Cardiac septum (tissue), 1 donor: ENCODE measurements around the gene PSMG4. TPM values are rescaled to one million over a fixed set of nuclear protein-coding genes. Genes with fewer than 3 reads are reported as not detected.

ENCODE experiments used
- DNase-seq: peaks from one replicate; pipeline ENCODE4 v3.0.0-alpha.2; 2020; ENCODE audit warnings: low spot score
- intact Hi-C: fragments of 100-400 bp; cut with DNase I; formaldehyde crosslinking; loops from one replicate; pipeline ENCODE4 v1.14.0; 2022
- total RNA-seq: library from RNA; stranded (reverse); fragmentation: NEBNext Ultra II Directional; extraction: Animal tissue kit (Norgen Biotek cat#: 25700); gene quantifications from one replicate; pipeline ENCODE4 v1.2.1, GENCODE V29; 2021
- donor health status: DM: no; HTN: no; CAD: no.

The PSMG4 gene
- total RNA-seq, 1 donor from 2014 or later: 8.8 TPM

GRCh38 chr6:3284436-3284876 lies 25.7 kb downstream of the PSMG4 start:
- intact Hi-C loops: loop anchor here (10.0 kb wide), 1 partner anchor 600 kb away; no protein-coding TSS in a partner anchor
- DNase-seq: no peak

DNA sequence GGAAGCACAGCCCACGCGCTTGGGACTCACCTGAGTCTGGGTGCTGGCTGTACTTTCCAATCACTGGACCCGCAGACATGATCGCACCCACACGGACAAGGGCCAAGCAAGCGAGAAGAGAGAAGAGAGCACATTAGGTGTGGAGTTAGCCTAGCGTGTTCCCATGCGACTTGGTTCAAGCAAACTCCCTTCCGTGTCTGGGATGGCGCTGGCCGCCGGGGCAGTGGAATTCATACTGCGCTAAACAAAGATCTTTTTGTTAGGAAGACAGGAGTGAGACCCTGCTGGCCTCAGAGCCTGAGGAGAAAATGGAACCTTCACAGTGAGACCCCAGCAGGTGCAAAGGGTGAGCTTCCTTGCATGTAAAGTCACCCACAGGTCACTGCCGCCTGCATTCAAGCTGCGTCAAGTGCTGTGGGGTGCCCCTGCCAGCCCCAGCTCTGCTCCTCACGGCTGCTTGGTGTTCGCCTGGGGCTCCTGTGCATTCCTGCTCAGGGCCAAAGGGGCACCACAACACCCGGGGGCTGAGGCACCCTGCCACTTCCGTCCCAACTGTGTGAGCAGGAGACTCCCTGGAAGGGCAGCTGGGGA lies 26.4 kb downstream of the PSMG4 start:
- intact Hi-C loops: loop anchor here (10.0 kb wide), 1 partner anchor 600 kb away; no protein-coding TSS in a partner anchor
- DNase-seq: no peak

- intact Hi-C loops: loop anchor here (10.0 kb wide), 1 partner anchor 599 kb away; no protein-coding TSS in a partner anchor
- no peak for DNase-seq
Observed at GRCh38 chr6:3285732-3286131, 27.0 kb downstream of the PSMG4 start.

DNA sequence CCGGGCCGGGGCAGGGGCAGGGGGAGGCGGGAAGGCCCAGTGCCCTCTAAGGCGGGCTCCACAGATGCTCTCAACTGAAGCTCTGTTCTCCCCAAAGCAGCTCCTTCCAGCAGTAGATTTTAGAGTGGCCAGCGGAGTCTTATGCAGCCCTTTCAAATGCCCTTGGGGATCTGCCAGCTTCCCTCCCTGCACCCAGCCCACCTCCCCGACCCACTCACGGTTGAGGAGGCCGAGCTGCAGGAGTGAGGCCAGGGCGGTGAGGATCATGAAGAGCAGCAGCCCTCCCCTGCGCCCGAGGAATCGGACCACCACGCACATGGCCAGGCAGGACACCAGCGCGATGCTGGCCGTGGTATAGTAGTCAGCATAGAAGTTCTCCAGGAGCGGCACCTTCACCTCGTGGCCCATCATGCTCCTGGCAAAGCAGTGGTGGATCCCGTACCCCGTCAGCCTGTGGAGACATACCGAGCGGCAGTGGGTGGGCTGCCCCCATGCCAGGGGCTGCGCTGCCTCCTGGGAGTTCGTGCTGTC lies 28.0 kb downstream of the PSMG4 start:
- intact Hi-C loops: loop anchor here (10.0 kb wide), 1 partner anchor 598 kb away; no protein-coding TSS in a partner anchor
- DNase-seq: peak; percentile 62

GRCh38 chr6:3287308-3287707 lies 28.6 kb downstream of the PSMG4 start:
- DNase-seq: peak; percentile 10
- intact Hi-C loops: loop anchor here (10.0 kb wide), 1 partner anchor 597 kb away; no protein-coding TSS in a partner anchor

- DNase-seq: peak; percentile 38
- intact Hi-C loops: loop anchor here (10.0 kb wide), 1 partner anchor 597 kb away; no protein-coding TSS in a partner anchor
Observed at GRCh38 chr6:3287976-3288707, 29.4 kb downstream of the PSMG4 start.

GRCh38 chr6:3288711-3289663 lies 30.2 kb downstream of the PSMG4 start:
- DNase-seq: peak; percentile 64
- intact Hi-C loops: loop anchor here (10.0 kb wide), 1 partner anchor 596 kb away; no protein-coding TSS in a partner anchor

GRCh38 chr6:3289664-3290055 lies 30.9 kb downstream of the PSMG4 start:
- DNase-seq: peak; percentile 20
- intact Hi-C loops: loop anchor here (10.0 kb wide), 1 partner anchor 595 kb away; no protein-coding TSS in a partner anchor

DNA sequence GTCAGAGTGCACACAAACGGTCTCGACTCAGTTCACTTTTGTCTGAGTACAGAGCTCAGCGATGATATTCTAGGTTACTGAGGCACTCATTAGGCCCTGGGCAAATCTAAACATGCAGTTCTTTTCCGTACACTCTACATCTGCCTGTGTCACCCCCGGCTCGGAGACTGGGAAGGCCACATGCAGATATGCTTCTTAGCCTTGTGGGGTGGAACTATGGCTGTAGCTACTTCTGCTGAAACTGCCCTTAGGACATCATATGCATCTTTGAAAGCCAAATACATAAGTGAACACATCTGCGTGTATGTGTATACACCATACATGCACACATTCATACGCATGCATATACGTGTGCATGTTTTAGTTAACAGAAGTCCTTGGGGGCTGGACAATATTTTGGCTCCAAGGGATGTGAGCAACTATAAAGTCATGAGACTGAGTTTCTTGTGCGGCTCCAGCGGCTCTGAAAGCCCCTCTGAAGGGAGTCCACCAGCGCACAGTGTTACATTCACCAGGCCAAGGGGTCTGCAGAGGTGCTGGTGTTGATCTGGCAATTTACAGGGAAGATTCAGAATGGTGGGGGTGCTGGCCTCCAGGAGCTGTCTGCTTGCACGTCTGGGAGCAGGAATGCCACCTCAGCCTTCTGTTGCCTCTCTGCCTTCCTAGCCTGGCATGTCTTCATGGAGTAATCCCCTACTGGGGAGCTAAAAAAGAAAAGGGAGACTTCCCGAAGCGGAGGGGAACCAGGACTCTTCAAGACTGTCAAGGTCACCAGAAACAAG lies 31.6 kb downstream of the PSMG4 start:
- intact Hi-C loops: no loop called here
- peak; percentile 64 for DNase-seq

- peak; percentile 14 for DNase-seq
- intact Hi-C loops: no loop called here
Observed at GRCh38 chr6:3290931-3291211, 32.1 kb downstream of the PSMG4 start.

DNA sequence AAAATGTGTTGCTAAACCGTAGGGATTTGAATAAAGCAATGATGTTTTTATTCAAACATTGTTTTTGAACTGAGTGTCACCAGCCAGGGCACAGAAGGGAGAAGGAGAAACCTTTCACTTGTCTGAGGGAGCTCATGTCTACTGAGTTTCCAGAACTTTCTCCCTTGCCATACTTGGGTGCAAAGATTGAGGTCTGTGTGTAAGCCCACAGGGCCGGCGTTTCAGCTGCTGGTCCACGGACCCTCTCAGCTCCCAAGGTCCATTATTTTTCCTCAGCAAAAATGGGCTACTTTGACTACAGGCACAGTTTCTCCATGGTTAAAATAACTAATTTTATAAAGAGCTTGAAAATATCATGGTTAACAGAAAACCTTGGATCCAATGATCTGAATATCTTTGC lies 32.6 kb downstream of the PSMG4 start:
- peak; percentile 31 for DNase-seq
- intact Hi-C loops: no loop called here

- DNase-seq: peak; percentile 63
- intact Hi-C loops: no loop called here
Observed at GRCh38 chr6:3291987-3292386, 33.2 kb downstream of the PSMG4 start.

- DNase-seq: peak; percentile 68
- intact Hi-C loops: no loop called here
Observed at GRCh38 chr6:3292431-3293197, 33.9 kb downstream of the PSMG4 start.

DNA sequence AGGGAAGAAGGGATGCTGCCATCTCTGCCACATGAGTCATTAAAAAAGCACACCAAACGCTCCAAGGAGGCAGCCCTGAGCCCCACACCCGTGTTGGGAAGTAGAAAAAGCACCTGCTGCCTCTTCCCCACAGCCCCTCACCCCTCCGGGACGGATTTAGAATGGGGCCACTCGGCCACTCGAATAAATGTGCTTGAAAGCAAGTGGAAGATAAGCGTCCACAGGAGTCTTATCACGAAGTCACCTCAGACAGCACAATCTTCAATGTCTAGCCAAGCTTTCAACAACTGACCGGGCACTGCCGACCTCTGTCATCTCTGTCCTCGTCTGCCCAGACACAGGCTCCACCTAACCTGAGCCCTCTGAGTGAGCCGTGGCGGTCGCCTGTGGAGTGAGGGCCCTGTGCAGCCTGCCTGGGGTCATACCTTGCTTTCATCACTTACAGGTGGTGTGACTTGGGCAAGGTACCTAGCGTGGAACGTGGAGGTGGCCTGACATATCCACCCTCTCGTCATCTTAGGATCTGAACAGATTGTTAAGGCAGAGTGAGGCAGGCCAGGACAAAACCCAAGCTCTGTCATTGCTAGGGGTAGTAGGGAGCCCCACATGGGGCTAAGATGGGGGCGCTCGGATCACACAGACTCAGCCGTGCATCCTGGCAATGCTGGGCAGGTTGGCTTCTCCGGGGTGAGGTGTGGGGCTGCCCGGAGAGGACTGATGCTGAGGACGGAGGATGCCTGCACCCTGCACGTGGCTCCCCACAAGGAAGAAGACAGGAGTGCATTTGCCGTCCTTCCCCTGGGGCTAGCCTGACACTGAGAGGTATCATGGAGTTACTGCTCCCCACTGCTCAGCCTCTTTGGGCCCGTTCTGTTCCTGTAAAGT lies 34.8 kb downstream of the PSMG4 start:
- DNase-seq: peak; percentile 59
- intact Hi-C loops: no loop called here

- intact Hi-C loops: no loop called here
- DNase-seq: peak; percentile 39
Observed at GRCh38 chr6:3294396-3294795, 35.6 kb downstream of the PSMG4 start.

GRCh38 chr6:3294921-3295871 lies 36.4 kb downstream of the PSMG4 start:
- intact Hi-C loops: no loop called here
- peak; percentile 55 for DNase-seq
